ENCODE data around the gene TAF9. TPM values are rescaled to one million over a fixed set of nuclear protein-coding genes. Genes with fewer than 3 reads are reported as not detected.

TAF9 gene
- total and polyA plus RNA-seq, 2 of the 13 experiments (the other 11 are each of a cell fraction or from before 2014, with no cell fraction given), result 113 to 218 TPM

- no peak overlapping the region for H3K9ac ChIP-seq (ENCODE audit: insufficient read depth, low read depth, low read length)
- no peaks in the 10 kb centered on the region for H4K20me1 ChIP-seq (ENCODE audit: insufficient read depth, low read length)
- no peaks in the 10 kb centered on the region for H3K9me3 ChIP-seq (ENCODE audit: low read length)
- no peak overlapping the region for H3K27ac ChIP-seq (ENCODE audit: extremely low read length, insufficient read depth, low read length)
- no peak overlapping the region for H3K4me2 ChIP-seq (ENCODE audit: low read depth, low read length)
- DNase-seq (ENCODE audit: low spot score) (no peak), FAIRE-seq (no peak), ATAC-seq (no peak)
- no peaks in the 10 kb centered on the region for H3K4me1 ChIP-seq (ENCODE audit: insufficient read depth, low read length)
- no peaks in the 10 kb centered on the region for H3K79me2 ChIP-seq (ENCODE audit: insufficient read depth, low read length)
- no peak overlapping the region for H2AFZ ChIP-seq (ENCODE audit: low read length)
- BruUV-seq (replicated peaks), result no TSS peak
- no peaks in the 10 kb centered on the region for H3K27me3 ChIP-seq (ENCODE audit: control insufficient read depth in 1 of 2, insufficient read depth in 2 of 2, low read length in 2 of 2)
- peaks cover 4 to 34% of the 10 kb centered on the region in 2 experiments; a peak in 4 of 5 replicates for H3K36me3 ChIP-seq (replicated peaks in 1 of 2; ENCODE audit: control insufficient read depth in 1 of 2, insufficient read depth in 2 of 2, low read length in 2 of 2)
- TF ChIP-seq PATZ1 (CRISPR knock-in tag; IDR thresholded peaks at IDR 0.05) (no peak), U2AF2 (IDR thresholded peaks at IDR 0.05; ENCODE audit: low read depth, low read length) (no peak), MAFF (IDR thresholded peaks at IDR 0.05; ENCODE audit: low read depth, low read length) (no peak), ZBTB3 (CRISPR knock-in tag; IDR thresholded peaks at IDR 0.05; ENCODE audit: borderline replicate concordance, low read depth) (no peak), SYNCRIP (IDR thresholded peaks at IDR 0.05; ENCODE audit: insufficient read depth, low read depth, low read length) (no peak), ZNF788 (CRISPR knock-in tag; IDR thresholded peaks at IDR 0.05; ENCODE audit: borderline replicate concordance) (no peak), ZNF18 (CRISPR knock-in tag; IDR thresholded peaks at IDR 0.05; ENCODE audit: insufficient replicate concordance) (no peak), ZFP1 (CRISPR knock-in tag; IDR thresholded peaks at IDR 0.05) (no peak), FOXA3 (CRISPR knock-in tag; IDR thresholded peaks at IDR 0.05) (no peak)
- TF ChIP-seq, protein P1, sequence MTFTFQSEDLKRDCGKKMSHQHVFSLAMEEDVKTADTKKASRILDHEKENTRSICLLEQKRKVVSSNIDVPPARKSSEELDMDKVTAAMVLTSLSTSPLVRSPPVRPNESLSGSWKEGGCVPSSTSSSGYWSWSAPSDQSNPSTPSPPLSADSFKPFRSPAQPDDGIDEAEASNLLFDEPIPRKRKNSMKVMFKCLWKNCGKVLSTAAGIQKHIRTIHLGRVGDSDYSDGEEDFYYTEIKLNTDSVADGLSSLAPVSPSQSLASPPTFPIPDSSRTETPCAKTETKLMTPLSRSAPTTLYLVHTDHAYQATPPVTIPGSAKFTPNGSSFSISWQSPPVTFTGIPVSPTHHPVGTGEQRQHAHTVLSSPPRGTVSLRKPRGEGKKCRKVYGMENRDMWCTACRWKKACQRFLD (CRISPR knock-in tag; IDR thresholded peaks at IDR 0.05; ENCODE audit: borderline replicate concordance), result no peak
- ChIA-PET CTCF (ENCODE audit: low intra/inter-chr PET ratio, low total read pairs) (no interaction called here), POLR2A (no interaction called here)
- intact Hi-C loops (cut with micrococcal nuclease; ENCODE audit: unreplicated experiment) (no loop called here), in situ Hi-C loops (cut with HindIII; ENCODE audit: extremely low pct_ligation_motif_present, low pct_unique_long_range_greater_than_20kb) (no loop called here)
- H3K4me3 ChIP-seq (replicated peaks in 1 of 3; ENCODE audit: insufficient read depth in 1 of 3, low read depth in 2 of 3, low read length in 3 of 3), result no peak overlapping the region
Observed at GRCh38 chr5:69350664-69351063, 18.7 kb downstream of the TAF9 start.
